Astrocyte (in vitro differentiated cells and primary cell): Measurements from ENCODE around the gene EIF4EBP2.

Source experiments
- CTCF ChIP-seq: IDR thresholded peaks from 2 replicates; pipeline ENCODE4 v1.5.1; 2011; ENCODE audit warnings: low read depth, mild to moderate bottlenecking, inconsistent platforms, low read length, moderate library complexity; ENCODE audit not compliant: insufficient read depth
- EZH2 ChIP-seq: IDR thresholded peaks from 2 replicates; pipeline ENCODE4 v1.6.1; 2012; ENCODE audit warnings: mild to moderate bottlenecking, low read length, inconsistent platforms; ENCODE audit not compliant: insufficient read depth

GRCh38 chr10:70354556-70354955 lies 49.4 kb upstream of the EIF4EBP2 start:
- TF ChIP-seq CTCF (no peak), EZH2 (no peak)
